Prostate gland (tissue), 2 donors: ENCODE results near the gene CCDC78. TPM values are rescaled to one million over a fixed set of nuclear protein-coding genes. Genes with fewer than 3 reads are reported as not detected.

Experiments used
- DNase-seq: peaks from one replicate; pipeline ENCODE4 v3.0.0-alpha.2; 2019; ENCODE audit warnings: low spot score
- H3K27ac ChIP-seq, 2 donors: fragments of 200-600 bp; sonication (generic); 2 replicates each; pipeline ENCODE4 v1.5.1; 2017 to 2019
- H3K27me3 ChIP-seq: fragments of 200-600 bp; sonication (generic); replicated peaks from 2 replicates; pipeline ENCODE4 v1.5.1; 2019; ENCODE audit not compliant: insufficient read depth
- H3K36me3 ChIP-seq, 2 donors: fragments of 200-600 bp; sonication (generic); 1 replicate in 1 of 2; 2 replicates in 1 of 2; pipeline versions ENCODE4 v1.5.1 to v1.8.1; 2017 to 2019
- H3K4me1 ChIP-seq: fragments of 200-600 bp; sonication (generic); replicated peaks from 2 replicates; pipeline ENCODE4 v1.5.1; 2019
- H3K4me3 ChIP-seq, 2 donors: fragments of 200-600 bp; sonication (generic); 2 replicates each; pipeline ENCODE4 v1.5.1; 2017 to 2019
- H3K9me3 ChIP-seq: fragments of 200-600 bp; sonication (generic); 2 replicates; pipeline ENCODE4 v1.5.1; 2017
- CTCF ChIP-seq, 4 experiments: fragments of 200-600 bp in 2 of 4; fragments of 450-650 bp in 2 of 4; sonication (generic) in 2 of 4; IDR thresholded peaks; 1 replicate in 3 of 4; 2 replicates in 1 of 4; pipeline ENCODE4 v1.5.1; 2016 to 2019; ENCODE audit warnings: antibody characterized with exemption in 4 of 4, mild to moderate bottlenecking in 2 of 4, moderate library complexity in 2 of 4
- POLR2A ChIP-seq: fragments of 450-650 bp; IDR thresholded peaks from one replicate; pipeline ENCODE4 v1.6.1; 2016; ENCODE audit warnings: antibody characterized with exemption, mild to moderate bottlenecking
- POLR2AphosphoS5 ChIP-seq: sonication (generic); formaldehyde crosslinking; IDR thresholded peaks from one replicate; pipeline ENCODE4 v1.6.1; 2017; ENCODE audit warnings: antibody characterized with exemption
- WGBS: methylation state at CpG from one replicate; pipeline ENCODE4 v1.1.5; 2018; 5-methylcytosine and 5-hydroxymethylcytosine counted together
- intact Hi-C: fragments of 100-400 bp; cut with DNase I; formaldehyde crosslinking; loops from one replicate; pipeline ENCODE4 v1.14.2; 2022
- total RNA-seq, 2 donors: library from RNA; depleted of rRNA; stranded (reverse); fragments of >200 nt; gene quantifications; one replicate each; pipeline ENCODE4 v1.1.0, GENCODE V29; 2016

CCDC78 gene
- total RNA-seq, 2 donors from 2014 or later, result 2.3 to 3.0 TPM

GRCh38 chr16:711548-712320, 14.5 kb downstream of the CCDC78 start:
- peak; percentile 6 for TF ChIP-seq POLR2AphosphoS5
- TF ChIP-seq POLR2A, result no peak
- peak; percentile 85 to 92 (median 91) for TF ChIP-seq CTCF (IDR thresholded peaks at IDR 0.05)
- H3K9me3 ChIP-seq, result no peaks in the 10 kb centered on the region
- H3K36me3 ChIP-seq, result no peaks in the 10 kb centered on the region
- peaks cover 14% of the 10 kb centered on the region for H3K4me1 ChIP-seq
- H3K4me3 ChIP-seq, result no peak overlapping the region
- H3K27me3 ChIP-seq, result peaks cover 10% of the 10 kb centered on the region
- intact Hi-C loops, result loop anchor here (5.0 kb wide), 2 partner anchors 76 to 341 kb away; partner anchors contain the start of genes CHTF18 and RPUSD1
- DNase-seq, result peak; percentile 48
- WGBS, result 10% methylated on average over 25 of the region's 25 CpGs
- H3K27ac ChIP-seq, result no peak overlapping the region

GRCh38 chr16:711084-711483, 15.2 kb downstream of the CCDC78 start:
- 61% methylated on average over 12 of the region's 12 CpGs for WGBS
- H3K27ac ChIP-seq, result no peak overlapping the region
- H3K36me3 ChIP-seq, result no peaks in the 10 kb centered on the region
- intact Hi-C loops, result loop anchor here (5.0 kb wide), 2 partner anchors 76 to 341 kb away; partner anchors contain the start of genes CHTF18 and RPUSD1
- peaks cover 14% of the 10 kb centered on the region for H3K27me3 ChIP-seq
- no peak for DNase-seq
- no peak for TF ChIP-seq POLR2A
- no peak for TF ChIP-seq CTCF (IDR thresholded peaks at IDR 0.05)
- no peak for TF ChIP-seq POLR2AphosphoS5
- H3K4me1 ChIP-seq, result peaks cover 10% of the 10 kb centered on the region
- H3K9me3 ChIP-seq, result no peaks in the 10 kb centered on the region
- no peak overlapping the region for H3K4me3 ChIP-seq

GRCh38 chr16:710500-711075, 15.7 kb downstream of the CCDC78 start:
- Histone ChIP-seq H3K36me3 (no peaks in the 10 kb centered on the region), H3K4me1 (peaks cover 5% of the 10 kb centered on the region), H3K9me3 (no peaks in the 10 kb centered on the region), H3K27ac (no peak overlapping the region), H3K27me3 (peaks cover 14% of the 10 kb centered on the region), H3K4me3 (no peak overlapping the region)
- DNase-seq, result no peak
- TF ChIP-seq CTCF (IDR thresholded peaks at IDR 0.05) (no peak), POLR2AphosphoS5 (no peak), POLR2A (no peak)
- intact Hi-C loops, result loop anchor here (5.0 kb wide), 2 partner anchors 77 to 342 kb away; partner anchors contain the start of genes CHTF18 and RPUSD1
- 68% methylated on average over 19 of the region's 21 CpGs for WGBS

- Histone ChIP-seq H3K4me1 (peaks cover 4% of the 10 kb centered on the region), H3K27me3 (peaks cover 16% of the 10 kb centered on the region), H3K9me3 (no peaks in the 10 kb centered on the region), H3K27ac (no peak overlapping the region), H3K4me3 (no peak overlapping the region), H3K36me3 (no peaks in the 10 kb centered on the region)
- DNase-seq, result no peak
- TF ChIP-seq POLR2AphosphoS5, result no peak
- no peak for TF ChIP-seq POLR2A
- TF ChIP-seq CTCF (IDR thresholded peaks at IDR 0.05), result no peak
- WGBS, result 15% methylated on average over 26 of the region's 30 CpGs
- intact Hi-C loops, result loop anchor here (5.0 kb wide), 2 partner anchors 77 to 342 kb away; partner anchors contain the start of genes CHTF18 and RPUSD1
These were observed 16.4 kb downstream of the CCDC78 start for GRCh38 chr16:709566-710499.
